ENCODE measurements around the gene ZNF714.

DNA sequence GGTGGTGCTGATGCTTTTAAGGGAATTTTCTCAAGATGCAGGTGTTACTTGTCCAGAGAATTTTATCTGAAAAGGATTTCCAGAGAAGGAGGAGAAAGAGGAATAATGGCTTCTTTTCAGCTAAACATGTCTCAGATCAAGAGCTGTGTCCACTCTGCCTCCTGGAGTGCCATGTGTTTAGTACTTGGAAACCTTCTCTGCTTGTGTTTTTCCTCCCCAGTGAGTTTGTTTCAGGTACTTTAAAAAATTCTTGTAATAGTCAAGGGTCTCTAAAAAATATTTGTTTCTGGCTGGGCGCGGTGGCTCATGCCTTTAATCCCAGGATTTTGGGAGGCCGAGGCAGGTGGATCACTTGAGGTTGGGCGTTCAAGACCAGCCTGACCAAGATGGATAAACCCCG, 82.5 kb downstream of the ZNF714 start:
- TF ChIP-seq POLR2AphosphoS5 (IDR thresholded peaks at IDR 0.05; ENCODE audit: low read depth, low read length) (no peak), POLR2A (IDR thresholded peaks at IDR 0.05; ENCODE audit: low read depth, low read length) (no peak), TAF1 (IDR thresholded peaks at IDR 0.05; ENCODE audit: borderline replicate concordance, low read depth, low read length) (no peak)

Measured in GM12892 (cell line).